SIG-M5 (cell line): ENCODE results near the gene ARFGEF2.
A peak's percentile ranks its signal among the peaks of the same experiment; 100 is the strongest.

Experiments
- DNase-seq: peaks from one replicate; lab custom pipeline; 2025; lab: John Stamatoyannopoulos, UW

Gene ARFGEF2

DNA sequence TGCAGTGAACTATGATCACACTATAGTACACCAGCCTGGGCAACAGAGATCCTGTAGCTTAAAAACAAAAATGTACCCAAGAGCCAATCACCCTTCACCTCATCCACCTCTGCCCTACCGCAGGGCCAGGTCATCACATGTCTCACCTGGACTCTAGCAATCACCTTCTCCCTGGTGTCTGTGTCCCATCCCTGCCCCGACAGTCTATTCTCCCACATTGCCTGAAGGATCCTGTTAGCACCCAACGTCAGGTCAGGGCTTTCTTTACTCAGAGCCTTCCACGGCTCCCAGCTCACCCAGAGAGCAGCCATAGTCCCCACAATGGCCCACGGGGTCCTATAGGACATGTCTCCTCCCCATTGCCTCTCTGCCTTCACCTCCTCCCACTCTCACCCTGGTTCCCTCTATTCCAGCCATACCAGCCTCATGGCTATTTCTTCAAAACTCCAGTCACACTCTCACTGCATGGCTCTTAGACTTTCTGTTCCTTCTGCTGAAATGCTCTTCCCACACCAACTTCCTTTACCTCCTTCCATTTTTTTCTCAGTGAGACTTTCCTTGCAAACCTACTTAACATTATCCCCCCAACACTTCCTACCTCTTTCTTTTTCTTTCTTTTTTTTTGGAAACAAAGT is 22.5 kb upstream of the ARFGEF2 start:
- no peak for DNase-seq

DNA sequence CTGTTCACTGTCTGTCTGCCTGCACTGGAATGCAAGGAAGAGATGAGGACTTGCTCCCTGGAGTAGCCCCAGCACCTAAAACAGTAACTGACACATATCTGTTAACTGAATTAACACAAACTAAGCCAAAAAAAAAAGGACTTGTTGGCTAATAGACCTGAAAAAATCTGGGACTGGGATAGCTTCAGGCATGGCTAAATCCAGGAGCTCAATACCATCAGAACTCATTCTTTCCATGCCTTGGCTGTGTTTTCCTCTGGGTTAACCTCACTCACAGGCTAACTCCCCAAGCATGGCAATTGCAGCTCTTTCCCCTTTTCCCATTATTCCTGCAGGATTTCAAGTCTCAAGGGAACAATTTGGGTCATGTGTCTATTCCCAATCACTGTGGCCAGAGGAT is 21.6 kb upstream of the ARFGEF2 start:
- DNase-seq: no peak

DNA sequence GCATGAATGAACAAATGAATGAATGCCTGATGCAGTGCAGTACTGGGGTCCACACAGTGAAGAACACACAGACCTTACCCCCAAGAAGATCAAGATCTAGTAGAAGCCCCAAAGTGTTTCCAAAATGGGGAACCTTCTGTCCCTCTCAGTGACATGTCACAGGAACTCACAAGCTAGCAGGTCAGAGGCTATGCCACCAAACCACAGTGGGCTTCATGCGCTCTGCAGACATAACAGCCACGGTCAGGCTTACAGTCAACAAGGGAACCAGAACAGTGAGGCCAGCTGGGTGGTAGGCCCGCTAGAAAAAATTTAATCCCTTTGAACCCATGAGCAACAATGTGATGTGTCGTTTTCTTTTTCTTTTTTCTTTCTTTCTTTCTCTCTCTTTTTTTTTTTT is 20.2 kb upstream of the ARFGEF2 start:
- no peak for DNase-seq

DNA sequence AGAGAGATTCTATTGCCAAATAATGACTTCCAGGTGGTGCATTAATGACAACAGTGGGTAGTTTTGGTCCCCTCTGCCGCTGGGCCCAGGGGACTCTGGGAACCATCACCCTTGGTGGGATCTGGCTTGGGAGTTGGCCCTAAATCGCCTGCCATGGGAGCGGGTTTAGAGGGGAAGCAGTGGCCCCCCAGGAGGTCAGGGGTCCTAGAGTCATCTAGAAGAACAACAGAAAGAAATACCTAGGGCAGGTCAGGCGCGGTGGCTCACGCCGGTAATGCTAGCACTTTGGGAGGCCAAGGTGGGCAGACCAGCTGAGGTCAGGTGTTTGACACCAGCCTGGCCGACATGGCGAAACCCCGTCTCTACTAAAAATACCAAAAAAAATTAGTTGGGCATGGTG is 17.8 kb upstream of the ARFGEF2 start:
- no peak for DNase-seq

DNA sequence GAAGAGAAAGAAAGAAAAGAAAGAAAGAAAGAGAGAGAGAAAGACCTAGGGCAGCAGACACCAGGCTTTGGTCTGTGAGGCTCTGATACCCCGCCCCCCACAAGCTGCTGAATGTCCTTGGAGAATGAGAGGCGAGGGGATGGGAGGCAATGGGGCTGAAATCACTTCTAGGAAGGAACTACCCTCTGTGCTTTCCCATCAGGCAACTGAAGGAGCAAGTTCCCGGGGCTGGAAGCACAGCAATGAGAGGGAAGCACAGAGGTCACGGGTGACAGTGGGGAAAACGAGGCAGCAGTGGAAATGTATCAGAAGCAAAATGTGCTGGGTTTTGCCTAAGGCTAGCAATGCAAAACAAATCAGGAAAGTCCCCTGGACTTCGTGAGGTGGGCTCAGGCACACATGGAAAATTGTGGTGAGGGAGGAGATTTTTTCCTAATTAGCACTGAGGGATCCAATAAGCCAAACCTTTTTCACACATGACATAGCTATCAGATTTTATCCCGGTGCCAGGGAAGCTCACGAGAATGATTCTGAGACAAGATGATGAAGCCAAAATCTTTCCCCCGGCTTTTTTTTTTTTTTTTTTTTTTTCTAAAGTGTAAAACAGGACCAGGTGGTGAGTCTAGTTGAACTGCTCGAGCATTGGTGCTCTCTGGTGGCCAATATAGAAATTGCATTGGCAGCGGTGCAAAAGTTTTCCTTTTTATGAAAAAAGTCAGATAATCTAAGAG is 16.8 kb upstream of the ARFGEF2 start:
- no peak for DNase-seq

DNA sequence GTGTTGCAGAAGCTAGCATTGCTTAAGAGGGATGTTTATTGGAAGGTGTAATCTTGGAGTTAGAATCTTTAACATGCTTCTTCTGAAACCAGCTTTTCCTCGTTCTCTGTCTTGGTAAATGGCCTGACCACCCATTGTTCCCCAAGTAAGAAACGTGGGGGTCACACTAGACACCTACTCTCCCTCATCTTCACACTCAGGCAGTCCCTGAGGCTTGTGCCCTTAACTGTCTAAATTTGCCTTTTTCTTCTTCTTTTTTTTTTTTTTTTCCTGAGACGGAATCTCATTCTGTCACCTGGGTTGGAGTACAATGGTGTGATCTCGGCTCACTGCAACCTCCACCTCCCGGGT is 16.2 kb upstream of the ARFGEF2 start:
- DNase-seq: no peak

GRCh38 chr20:48906221-48906877 is 15.2 kb upstream of the ARFGEF2 start:
- no peak for DNase-seq

DNA sequence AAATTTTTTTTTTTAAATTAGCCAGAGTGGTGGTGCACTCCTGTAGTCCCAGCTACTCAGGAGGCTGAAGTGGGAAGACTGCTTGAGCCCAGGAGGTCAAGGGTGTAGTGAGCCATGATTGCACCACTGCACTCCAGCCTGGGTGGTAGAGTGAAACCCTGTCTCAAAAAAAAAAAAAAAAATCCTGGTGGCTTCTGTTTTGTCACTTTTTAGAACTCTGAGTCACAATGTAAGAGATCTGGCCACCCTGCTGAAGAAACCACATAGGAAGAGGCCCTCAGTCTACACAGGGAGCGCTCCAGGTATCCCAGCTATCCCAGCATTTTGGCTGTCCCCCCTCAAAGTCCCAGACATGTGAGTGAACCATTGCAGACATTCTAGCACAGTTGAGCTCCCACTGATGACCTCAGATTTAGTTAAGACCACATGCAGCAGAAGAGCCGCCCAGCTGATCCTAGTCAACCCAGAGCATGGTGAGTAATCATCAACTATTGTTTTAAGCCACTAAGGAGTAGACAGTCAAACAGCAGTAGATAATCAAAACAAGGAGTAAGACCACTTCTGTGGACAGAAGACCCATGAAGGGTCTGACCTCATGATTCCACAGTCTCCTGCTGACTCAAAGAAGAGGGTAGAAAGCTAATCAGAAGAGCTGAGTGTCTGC is 12.7 kb upstream of the ARFGEF2 start:
- DNase-seq: no peak

DNA sequence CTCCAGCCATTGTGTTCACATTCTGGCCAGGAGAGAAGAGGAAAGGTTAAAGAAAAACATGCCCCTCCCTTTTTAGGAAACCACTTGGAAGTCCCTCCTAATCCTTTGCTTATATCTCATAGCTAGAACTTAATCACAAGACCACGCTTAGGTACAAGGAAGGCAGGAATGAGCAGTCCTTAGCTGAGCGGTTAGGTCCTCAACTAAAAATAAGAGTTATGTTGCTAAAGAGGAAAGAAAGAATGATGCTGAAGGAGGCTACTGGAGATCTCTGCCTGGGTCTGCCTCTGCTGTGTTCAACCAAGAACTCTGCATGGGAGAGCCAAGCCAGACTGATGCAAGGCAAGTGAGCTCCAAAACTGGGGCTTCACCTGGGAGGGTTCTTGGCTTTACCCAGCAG is 11.6 kb upstream of the ARFGEF2 start:
- no peak for DNase-seq

- peak; percentile 82 for DNase-seq
Measured at GRCh38 chr20:48910347-48910781, 11.1 kb upstream of the ARFGEF2 start.

GRCh38 chr20:48912065-48912464 is 9.4 kb upstream of the ARFGEF2 start:
- DNase-seq: no peak

DNA sequence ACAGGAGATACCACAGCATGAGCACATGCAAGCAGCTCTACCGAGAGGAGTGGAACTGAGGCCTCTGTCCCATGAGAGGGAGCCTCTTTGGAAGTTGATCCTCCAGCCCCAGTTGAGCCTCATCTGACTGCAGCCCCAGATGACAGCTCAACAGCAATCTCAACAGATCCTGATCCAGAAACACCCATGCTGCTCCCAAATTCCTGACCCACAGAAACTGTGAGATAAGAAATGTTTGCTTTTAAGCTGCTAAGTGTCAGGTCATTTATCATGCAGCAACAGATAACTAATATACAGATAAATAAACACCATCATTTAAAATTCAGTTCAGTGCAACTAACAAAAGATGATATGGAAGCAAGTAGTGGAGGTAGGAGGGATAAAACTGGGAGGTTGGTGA is 4.8 kb upstream of the ARFGEF2 start:
- DNase-seq: no peak

GRCh38 chr20:48919336-48919881 is 2.1 kb upstream of the ARFGEF2 start:
- no peak for DNase-seq

- no peak for DNase-seq
Measured at GRCh38 chr20:48919882-48920526, 1.5 kb upstream of the ARFGEF2 start.

DNA sequence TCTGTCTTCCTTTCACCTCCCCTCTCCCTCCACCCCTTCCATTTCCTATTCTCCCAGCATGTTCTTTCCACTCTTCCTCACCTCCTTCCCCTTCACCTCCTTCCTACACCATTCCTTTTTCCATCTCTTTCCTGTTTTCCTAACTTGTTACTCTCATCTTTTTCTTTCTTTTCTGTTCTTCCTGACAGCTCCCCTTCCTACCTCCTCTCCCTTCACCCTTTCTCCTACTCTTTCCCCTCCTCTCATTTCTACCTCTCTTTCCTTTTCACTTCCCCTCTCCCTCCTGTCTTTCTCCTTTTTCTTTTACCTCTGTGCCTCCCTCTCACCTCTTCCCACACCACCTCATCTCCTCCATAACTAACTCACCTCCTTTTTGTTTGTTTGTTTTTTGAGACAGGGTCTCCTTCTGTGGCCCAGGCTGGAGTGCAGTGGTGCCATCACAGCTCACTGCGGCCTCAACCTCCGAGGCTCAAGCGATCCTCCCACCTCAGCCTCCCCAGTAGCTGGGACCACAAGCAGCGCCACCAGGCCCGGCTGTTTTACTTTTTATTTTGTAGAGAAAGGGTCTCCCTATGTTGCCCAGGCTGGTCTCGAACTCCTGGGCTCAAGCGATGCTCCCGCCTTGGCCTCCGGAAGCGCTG is 864 bp upstream of the ARFGEF2 start:
- DNase-seq: no peak

DNA sequence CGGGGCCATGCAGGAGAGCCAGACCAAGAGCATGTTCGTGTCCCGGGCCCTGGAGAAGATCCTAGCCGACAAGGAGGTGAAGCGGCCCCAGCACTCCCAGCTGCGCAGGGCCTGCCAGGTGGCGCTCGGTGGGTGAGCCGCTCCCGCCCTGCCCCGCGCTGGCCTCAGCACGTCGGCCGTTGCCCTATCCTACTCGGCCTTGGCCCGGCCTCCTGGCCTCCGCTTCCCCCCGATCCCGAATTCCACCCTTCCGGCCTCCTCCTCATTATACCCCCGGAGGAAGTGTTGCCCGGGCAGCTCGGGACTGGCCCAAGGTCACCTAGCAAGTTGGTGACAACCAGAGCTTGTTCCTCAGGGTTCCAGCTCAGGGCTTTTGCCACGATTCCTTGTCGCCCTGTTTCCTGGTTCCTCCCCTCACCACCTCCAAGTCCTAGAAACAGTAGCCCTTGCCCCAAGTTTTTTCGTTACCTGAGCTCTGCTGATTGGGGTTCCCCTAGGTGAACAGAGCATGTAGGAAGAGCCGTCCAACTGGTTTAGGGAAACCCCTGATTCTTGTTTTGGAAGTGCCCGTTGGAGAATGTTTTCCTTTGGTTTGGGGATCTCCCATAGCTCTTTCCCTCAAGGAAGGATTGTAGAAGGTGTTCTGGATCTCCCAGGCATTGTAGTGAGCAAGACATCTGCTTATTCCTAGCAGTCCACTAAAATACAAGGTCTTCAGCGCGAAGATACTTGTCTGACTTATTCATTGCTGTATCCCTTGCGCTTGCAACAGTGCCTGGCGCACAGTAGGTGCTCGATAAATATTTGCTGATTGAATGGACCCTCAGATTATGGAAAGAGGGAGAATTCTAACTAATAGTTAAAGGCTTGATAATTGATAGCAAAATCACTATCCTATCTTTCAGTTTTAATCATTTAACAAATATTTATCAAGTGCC is 641 bp downstream of the ARFGEF2 start:
- no peak for DNase-seq

- DNase-seq: no peak
Measured at GRCh38 chr20:48923149-48923718, 1.7 kb downstream of the ARFGEF2 start.

DNA sequence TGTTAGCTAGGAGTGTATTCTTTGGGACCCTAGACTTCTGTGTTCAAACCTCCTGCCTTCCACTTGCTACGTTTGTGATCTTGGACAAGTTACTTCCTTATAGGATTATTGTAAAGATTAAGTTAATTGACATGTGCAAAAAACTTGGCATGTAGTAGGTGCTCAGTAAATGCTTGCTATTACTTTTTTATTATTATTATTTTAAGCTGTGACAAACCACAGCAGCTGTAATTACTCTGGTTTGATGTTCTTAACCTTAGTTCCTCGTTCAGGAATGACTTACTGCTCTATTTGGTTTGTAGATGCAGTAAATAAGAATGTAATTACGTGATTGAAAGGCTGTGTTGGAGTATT is 3.2 kb downstream of the ARFGEF2 start:
- DNase-seq: no peak

- no peak for DNase-seq
Measured at GRCh38 chr20:48926267-48926666, 4.8 kb downstream of the ARFGEF2 start.

DNA sequence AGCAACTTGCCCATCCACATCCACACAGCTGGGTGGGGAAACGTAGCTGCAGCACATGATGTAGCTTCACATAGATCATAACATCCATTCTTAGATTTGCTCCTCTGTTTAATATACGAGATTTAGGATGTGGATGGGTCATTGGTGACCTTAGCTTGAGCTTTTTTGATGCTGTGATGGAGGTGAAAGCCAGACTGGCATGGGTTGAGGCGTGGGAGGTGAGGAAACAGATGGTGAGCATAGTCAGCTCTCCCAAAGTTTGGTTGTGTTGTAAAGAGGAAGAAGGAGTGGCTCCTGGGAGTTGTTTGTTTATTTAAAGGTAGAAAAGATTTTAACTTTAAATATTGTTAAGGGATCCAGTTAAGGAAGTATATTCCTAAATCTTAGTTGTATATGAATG is 5.3 kb downstream of the ARFGEF2 start:
- no peak for DNase-seq
